ENCODE data around the gene DIO3. TPM values are rescaled to one million over a fixed set of nuclear protein-coding genes. Genes with fewer than 3 reads are reported as not detected.

DIO3 gene
- total and polyA plus RNA-seq, 2 of the 4 experiments (the other 2 are of a cell fraction): not detected

- H3K9me3 ChIP-seq (ENCODE audit: control insufficient read depth, insufficient read depth, low read length): no peaks in the 10 kb centered on the region; the same call in 1 of the 2 replicates
- H2AK5ac ChIP-seq (ENCODE audit: low read depth, low read length): no peak overlapping the region
- ChIA-PET POLR2A (ENCODE audit: unreplicated experiment) (no interaction called here), CTCF (no interaction called here)
- peak overlapping the region; percentile 23 for H2AFZ ChIP-seq (replicated peaks; ENCODE audit: low read length, poor library complexity)
- no peaks in the 10 kb centered on the region for H3K9me1 ChIP-seq (ENCODE audit: insufficient read depth, low read length)
- H4K20me1 ChIP-seq (ENCODE audit: insufficient read depth, low read length): no peaks in the 10 kb centered on the region
- 72% methylated on average over 6 of the region's 9 CpGs; no CpG with 5 or more reads in 1 of the 2 experiments for WGBS, 2 experiments (ENCODE audit: extremely low coverage in 2 of 2, insufficient read length in 1 of 2)
- no peak overlapping the region for H3K56ac ChIP-seq (ENCODE audit: extremely low read depth, insufficient read depth, low read length)
- ATAC-seq (ENCODE audit: low read depth) (no peak), DNase-seq (no peak)
- BruUV-seq (replicated peaks): no TSS peak
- H3K36me3 ChIP-seq (ENCODE audit: control insufficient read depth, insufficient read depth, low read length): no peaks in the 10 kb centered on the region
- no peak overlapping the region for H3K4me3 ChIP-seq (ENCODE audit: insufficient read depth, low read depth, low read length)
- no peak overlapping the region for H4K8ac ChIP-seq (ENCODE audit: low read depth in 2 of 2, low read length in 2 of 2)
- dilution Hi-C loops (cut with HindIII; ENCODE audit: low sequenced_read_pairs, unreplicated experiment): no loop called here
- in situ Hi-C loops (cut with MboI; ENCODE audit: low sequenced_read_pairs): no loop called here
- H3K79me1 ChIP-seq (ENCODE audit: low read depth in 1 of 2, low read length in 2 of 2): no peaks in the 10 kb centered on the region
- no peak overlapping the region for H4K5ac ChIP-seq (ENCODE audit: low read depth, low read length)
- no peak for TF ChIP-seq CTCF (conservative IDR thresholded peaks at IDR 0.05; ENCODE audit: low read depth, low read length)
- no peak for TF ChIP-seq POLR2A (IDR thresholded peaks at IDR 0.05; ENCODE audit: low read depth, low read length)
- TF ChIP-seq RFX5 (IDR thresholded peaks at IDR 0.05; ENCODE audit: low read depth, low read length): no peak
- TF ChIP-seq RCOR1 (IDR thresholded peaks at IDR 0.05; ENCODE audit: insufficient replicate concordance, low read length): no peak
- no peak for TF ChIP-seq BHLHE40 (IDR thresholded peaks at IDR 0.05; ENCODE audit: low read depth, low read length)
- TF ChIP-seq CEBPB (IDR thresholded peaks at IDR 0.05; ENCODE audit: low read depth, low read length): no peak
- no peak for TF ChIP-seq USF2 (IDR thresholded peaks at IDR 0.05; ENCODE audit: low read depth, low read length)
- no peak for TF ChIP-seq MAFK (IDR thresholded peaks at IDR 0.05; ENCODE audit: low read depth, low read length)
- H3K23ac ChIP-seq (ENCODE audit: low read depth, low read length): no peak overlapping the region
- H4K91ac ChIP-seq (ENCODE audit: insufficient read depth, low read depth, low read length): no peak overlapping the region
- no peak overlapping the region for H2BK120ac ChIP-seq (ENCODE audit: low read depth, low read length)
- no peaks in the 10 kb centered on the region for H3K4me1 ChIP-seq (ENCODE audit: control insufficient read depth, insufficient read depth, low read length)
- no peak overlapping the region for H3K9ac ChIP-seq (ENCODE audit: low read depth, low read length)
- intact Hi-C loops (cut with micrococcal nuclease): no loop called here
- no peak overlapping the region for H2BK5ac ChIP-seq (ENCODE audit: low read depth, low read length, poor library complexity, severe bottlenecking)
- peaks cover 37% of the 10 kb centered on the region for H3K27me3 ChIP-seq (ENCODE audit: control insufficient read depth, insufficient read depth, low read length)
- no peak overlapping the region for H3K27ac ChIP-seq (ENCODE audit: insufficient read depth, low read length)
- no peak overlapping the region for H2BK20ac ChIP-seq (ENCODE audit: low read depth, low read length)
- H2BK15ac ChIP-seq (ENCODE audit: low read depth, low read length): no peak overlapping the region
- no peak overlapping the region for H3K18ac ChIP-seq (ENCODE audit: low read depth, low read length)
- H3K4ac ChIP-seq (ENCODE audit: low read depth, low read length): no peak overlapping the region
- H3K14ac ChIP-seq (replicated peaks; ENCODE audit: low read depth, low read length): no peak overlapping the region
- H3K4me2 ChIP-seq (ENCODE audit: low read depth, low read length): no peak overlapping the region
- no peak overlapping the region for H2AK9ac ChIP-seq (replicated peaks; ENCODE audit: low read depth, low read length, poor library complexity)
Measured at GRCh38 chr14:101581806-101582205, 20.5 kb downstream of the DIO3 start.

All from IMR-90 (cell line).